ENCODE results near the gene RARB.

- no peak for TF ChIP-seq CTCF (IDR thresholded peaks at IDR 0.05)
- no peak for TF ChIP-seq POLR2A (IDR thresholded peaks at IDR 0.05)
- no peak for TF ChIP-seq EP300 (IDR thresholded peaks at IDR 0.05)
- no peak for TF ChIP-seq POLR2AphosphoS5 (IDR thresholded peaks at IDR 0.05)
These were observed 155.3 kb downstream of the RARB start for GRCh38 chr3:25583343-25583742.
